Glutamatergic neuron (in vitro differentiated cells): Measurements from ENCODE around the gene SNX21. TPM values are rescaled to one million over a fixed set of nuclear protein-coding genes. Genes with fewer than 3 reads are reported as not detected.

ENCODE experiments used
- DNase-seq: peaks from one replicate; pipeline ENCODE4 v3.0.0; 2022
- H3K27ac Mint-ChIP-seq: one replicate; pipeline ENCODE4 v1.8.0; 2020; ENCODE audit warnings: mild to moderate bottlenecking, mixed read lengths, inconsistent platforms; ENCODE audit not compliant: unreplicated experiment
- H3K27me3 Mint-ChIP-seq: one replicate; pipeline ENCODE4 v1.8.0; 2020; ENCODE audit warnings: mild to moderate bottlenecking, moderate library complexity, mixed read lengths, inconsistent platforms; ENCODE audit not compliant: unreplicated experiment
- H3K36me3 Mint-ChIP-seq: one replicate; pipeline ENCODE4 v1.8.0; 2020; ENCODE audit warnings: mild to moderate bottlenecking, mixed read lengths, inconsistent platforms; ENCODE audit not compliant: unreplicated experiment
- H3K4me1 Mint-ChIP-seq: one replicate; pipeline ENCODE4 v1.8.0; 2020; ENCODE audit warnings: mild to moderate bottlenecking, low read depth, mixed read lengths, inconsistent platforms; ENCODE audit not compliant: unreplicated experiment
- H3K4me3 Mint-ChIP-seq: one replicate; pipeline ENCODE4 v1.8.0; 2020; ENCODE audit warnings: mild to moderate bottlenecking, mixed read lengths, inconsistent platforms; ENCODE audit not compliant: unreplicated experiment
- H3K9me3 Mint-ChIP-seq: one replicate; pipeline ENCODE4 v1.8.0; 2020; ENCODE audit warnings: mild to moderate bottlenecking, moderate library complexity, mixed read lengths, inconsistent platforms; ENCODE audit not compliant: unreplicated experiment
- CTCF ChIP-seq: fragments of 200-600 bp; sonication (generic); IDR thresholded peaks from one replicate; pipeline ENCODE4 v1.5.0; 2021; ENCODE audit not compliant: partially characterized antibody, unreplicated experiment
- total RNA-seq: library from RNA; stranded (reverse); fragmentation: NEBNext Ultra II Directional; extraction: Animal tissue kit (Norgen Biotek cat#: 25700); gene quantifications from one replicate; pipeline ENCODE4 v1.2.1, GENCODE V29; 2021; ENCODE audit not compliant: unreplicated experiment

Gene SNX21
- total RNA-seq, 1 donor from 2014 or later = 10.2 TPM

GRCh38 chr20:45859916-45860315, 26.3 kb downstream of the SNX21 start:
- peaks cover 4% of the 10 kb centered on the region for H3K4me1 Mint-ChIP-seq
- no peak overlapping the region for H3K4me3 Mint-ChIP-seq
- no peaks in the 10 kb centered on the region for H3K36me3 Mint-ChIP-seq
- TF ChIP-seq CTCF = no peak
- DNase-seq = no peak
- H3K27me3 Mint-ChIP-seq = peaks cover 5% of the 10 kb centered on the region
- H3K27ac Mint-ChIP-seq = no peak overlapping the region
- peaks cover 4% of the 10 kb centered on the region for H3K9me3 Mint-ChIP-seq

GRCh38 chr20:45860560-45861220, 27.1 kb downstream of the SNX21 start:
- DNase-seq = no peak
- Mint-ChIP-seq H3K4me1 (peaks cover 4% of the 10 kb centered on the region), H3K4me3 (no peak overlapping the region), H3K27ac (no peak overlapping the region), H3K9me3 (peaks cover 4% of the 10 kb centered on the region), H3K27me3 (peaks cover 5% of the 10 kb centered on the region), H3K36me3 (no peaks in the 10 kb centered on the region)
- TF ChIP-seq CTCF = no peak

- Mint-ChIP-seq H3K9me3 (peaks cover 4% of the 10 kb centered on the region), H3K36me3 (no peaks in the 10 kb centered on the region), H3K4me1 (peaks cover 4% of the 10 kb centered on the region), H3K27me3 (peaks cover 5% of the 10 kb centered on the region), H3K4me3 (no peak overlapping the region), H3K27ac (no peak overlapping the region)
- DNase-seq = no peak
- no peak for TF ChIP-seq CTCF
Observed at GRCh38 chr20:45861221-45862075, 27.8 kb downstream of the SNX21 start.

- no peaks in the 10 kb centered on the region for H3K4me1 Mint-ChIP-seq
- no peaks in the 10 kb centered on the region for H3K36me3 Mint-ChIP-seq
- DNase-seq = no peak
- H3K27ac Mint-ChIP-seq = no peak overlapping the region
- TF ChIP-seq CTCF = no peak
- H3K4me3 Mint-ChIP-seq = no peak overlapping the region
- H3K27me3 Mint-ChIP-seq = no peaks in the 10 kb centered on the region
- no peaks in the 10 kb centered on the region for H3K9me3 Mint-ChIP-seq
Observed at GRCh38 chr20:45863543-45864470, 30.2 kb downstream of the SNX21 start.
